GM23338 (cell line): ENCODE data around the gene FRZB. TPM values are rescaled to one million over a fixed set of nuclear protein-coding genes. Genes with fewer than 3 reads are reported as not detected.
A peak's percentile ranks its signal among the peaks of the same experiment; 100 is the strongest.

Experiments used
- ATAC-seq: fragments of 200-7000 bp; cut with Tn5 transposase; 3 replicates; pipeline ENCODE4 v1.9.1; 2020
- DNase-seq: peaks from one replicate; pipeline ENCODE4 v3.0.0-alpha.2; 2015; ENCODE audit warnings: low spot score
- H2AFZ ChIP-seq: fragments of 200-600 bp; sonication (generic); 2 replicates; pipeline ENCODE4 v1.8.0; 2016; ENCODE audit warnings: antibody characterized with exemption, mild to moderate bottlenecking, moderate library complexity
- H3F3A ChIP-seq: fragments of 200-600 bp; sonication (generic); replicated peaks from 2 replicates; pipeline ENCODE4 v1.8.0; 2017; ENCODE audit warnings: antibody characterized with exemption, mixed run types, low read depth
- H3K27ac ChIP-seq: fragments of 200-600 bp; sonication (generic); 2 replicates; pipeline ENCODE4 v1.6.1; 2016; ENCODE audit warnings: low read depth
- H3K27me3 ChIP-seq: fragments of 200-600 bp; sonication (generic); 2 replicates; pipeline ENCODE4 v1.8.0; 2016; ENCODE audit warnings: mild to moderate bottlenecking, mixed run types, moderate library complexity; ENCODE audit not compliant: insufficient read depth
- H3K36me3 ChIP-seq: fragments of 200-600 bp; sonication (generic); 2 replicates; pipeline ENCODE4 v1.8.0; 2016; ENCODE audit warnings: mild to moderate bottlenecking; ENCODE audit not compliant: insufficient read depth
- H3K4me1 ChIP-seq: fragments of 200-600 bp; sonication (generic); 2 replicates; pipeline ENCODE4 v1.8.0; 2016; ENCODE audit warnings: mild to moderate bottlenecking, moderate library complexity; ENCODE audit not compliant: insufficient read depth
- H3K4me2 ChIP-seq: fragments of 200-600 bp; sonication (generic); 2 replicates; pipeline ENCODE4 v1.7.1; 2017; ENCODE audit warnings: mixed run types
- H3K4me3 ChIP-seq: fragments of 200-600 bp; sonication (generic); 2 replicates; pipeline ENCODE4 v1.6.1; 2016; ENCODE audit warnings: mixed run types
- H3K79me2 ChIP-seq: fragments of 200-600 bp; sonication (generic); replicated peaks from 2 replicates; pipeline ENCODE4 v1.8.0; 2017; ENCODE audit warnings: mild to moderate bottlenecking; ENCODE audit not compliant: insufficient read depth
- H3K9me2 ChIP-seq: fragments of 200-600 bp; sonication (generic); 2 replicates; pipeline ENCODE4 v1.8.0; 2017; ENCODE audit not compliant: insufficient read depth
- H4K20me1 ChIP-seq: fragments of 200-600 bp; sonication (generic); replicated peaks from 2 replicates; pipeline ENCODE4 v1.8.0; 2017; ENCODE audit warnings: mild to moderate bottlenecking; ENCODE audit not compliant: insufficient read depth
- H3K27ac Mint-ChIP-seq: 2 replicates; pipeline ENCODE4 v1.8.0; 2020; ENCODE audit warnings: inconsistent platforms, mild to moderate bottlenecking, moderate library complexity, mixed read lengths
- H3K27me3 Mint-ChIP-seq: 3 replicates; pipeline ENCODE4 v1.8.0; 2022; ENCODE audit warnings: low read depth, mild to moderate bottlenecking, moderate library complexity, mixed read lengths, inconsistent platforms; ENCODE audit not compliant: insufficient read depth, poor library complexity
- H3K36me3 Mint-ChIP-seq: 3 replicates; pipeline ENCODE4 v1.8.0; 2021; ENCODE audit warnings: low read depth, mild to moderate bottlenecking, inconsistent platforms, moderate library complexity, mixed read lengths
- H3K4me1 Mint-ChIP-seq: 3 replicates; pipeline ENCODE4 v1.8.0; 2020; ENCODE audit warnings: mild to moderate bottlenecking, inconsistent platforms, mixed read lengths
- H3K4me3 Mint-ChIP-seq: 3 replicates; pipeline ENCODE4 v1.8.0; 2021; ENCODE audit warnings: moderate library complexity, mild to moderate bottlenecking, inconsistent platforms, mixed read lengths
- H3K9me3 Mint-ChIP-seq: 3 replicates; pipeline ENCODE4 v1.8.0; 2020; ENCODE audit warnings: moderate library complexity, mild to moderate bottlenecking, inconsistent platforms, mixed read lengths
- CREB1 ChIP-seq: fragments of 250-450 bp; sonication (Bioruptor Pico); IDR thresholded peaks from 2 replicates; pipeline ENCODE4 v1.5.0; 2020; ENCODE audit warnings: low read depth, mild to moderate bottlenecking, moderate library complexity
- CTCF ChIP-seq, 2 experiments: fragments of 200-600 bp in 1 of 2; sonication (generic) in 1 of 2; conservative IDR thresholded peaks; 2 replicates each; pipeline versions ENCODE4 v1.5.1 to v1.6.1; 2016 to 2017; ENCODE audit warnings: antibody characterized with exemption in 2 of 2, low read depth in 2 of 2, mild to moderate bottlenecking in 2 of 2, moderate library complexity in 1 of 2
- EZH2 ChIP-seq: fragments of 200-600 bp; sonication (generic); IDR thresholded peaks from one replicate; pipeline ENCODE4 v1.8.0; 2017; ENCODE audit warnings: antibody characterized with exemption, mild to moderate bottlenecking, low read depth; ENCODE audit not compliant: unreplicated experiment
- EZH2phosphoT487 ChIP-seq: fragments of 200-600 bp; sonication (generic); IDR thresholded peaks from one replicate; pipeline ENCODE4 v1.8.1; 2018; ENCODE audit warnings: antibody characterized with exemption; ENCODE audit not compliant: unreplicated experiment
- JUNB ChIP-seq: IDR thresholded peaks from one replicate; pipeline ENCODE4 v1.6.1; 2016; ENCODE audit warnings: antibody characterized with exemption; ENCODE audit not compliant: unreplicated experiment
- POLR2AphosphoS5 ChIP-seq: IDR thresholded peaks from 2 replicates; pipeline ENCODE4 v1.6.1; 2016; ENCODE audit warnings: antibody characterized with exemption, low read depth
- REST ChIP-seq: IDR thresholded peaks from one replicate; pipeline ENCODE4 v1.6.1; 2018; ENCODE audit warnings: antibody characterized with exemption; ENCODE audit not compliant: unreplicated experiment
- STAT1 ChIP-seq: IDR thresholded peaks from one replicate; pipeline ENCODE4 v1.6.1; 2016; ENCODE audit warnings: antibody characterized with exemption; ENCODE audit not compliant: unreplicated experiment
- ZNF114 ChIP-seq: fragments of 250-450 bp; sonication (Bioruptor Pico); IDR thresholded peaks from 2 replicates; pipeline ENCODE4 v1.5.0; 2020; ENCODE audit warnings: mild to moderate bottlenecking, moderate library complexity
- ZNF331 ChIP-seq: fragments of 250-450 bp; sonication (Bioruptor Pico); IDR thresholded peaks from 2 replicates; pipeline ENCODE4 v1.5.0; 2020; ENCODE audit warnings: low read depth, mild to moderate bottlenecking, moderate library complexity
- ZNF462 ChIP-seq: fragments of 250-450 bp; sonication (Bioruptor Pico); IDR thresholded peaks from 2 replicates; pipeline ENCODE4 v1.5.0; 2020; ENCODE audit warnings: mild to moderate bottlenecking, moderate library complexity
- polyA plus RNA-seq: library from polyadenylated mRNA; unstranded; fragments of >200 nt; fragmentation: Nextera tagmentation; extraction: Ambion mirVana; gene quantifications from 2 replicates; pipeline ENCODE4 v1.2.1, GENCODE V29; 2016
- total RNA-seq: library from RNA; depleted of rRNA; stranded (reverse); fragments of >200 nt; shearing (Covaris generic); gene quantifications from 2 replicates; pipeline ENCODE4 v1.2.3, GENCODE V29; 2014

Gene FRZB
- total and polyA plus RNA-seq, 2 experiments from 2014 or later = 0.52 to 1.2 TPM

GRCh38 chr2:182914852-182915251 is 48.4 kb upstream of the FRZB start:
- Histone ChIP-seq H3K79me2 (no peaks in the 10 kb centered on the region), H4K20me1 (no peaks in the 10 kb centered on the region), H3K27ac (peak overlapping the region; percentile 42; the same call in 1 of the 2 replicates), H3F3A (no peaks in the 10 kb centered on the region), H3K36me3 (peaks cover 9% of the 10 kb centered on the region; the same call in 1 of the 2 replicates), H3K4me1 (peaks cover 8% of the 10 kb centered on the region; the same call in 1 of the 2 replicates), H3K4me2 (no peak overlapping the region), H2AFZ (no peak overlapping the region), H3K27me3 (no peaks in the 10 kb centered on the region), H3K4me3 (no peak overlapping the region), H3K9me2 (no peaks in the 10 kb centered on the region)
- Mint-ChIP-seq H3K4me1 (peaks cover 14% of the 10 kb centered on the region), H3K4me3 (no peak overlapping the region), H3K27ac (no peak overlapping the region), H3K9me3 (no peaks in the 10 kb centered on the region), H3K27me3 (peaks cover under 1% of the 10 kb centered on the region), H3K36me3 (peaks cover 13% of the 10 kb centered on the region; the same call in 1 of the 3 replicates)
- TF ChIP-seq CREB1 = no peak
- no peak for TF ChIP-seq EZH2
- TF ChIP-seq STAT1 = no peak
- TF ChIP-seq JUNB = no peak
- no peak for TF ChIP-seq EZH2phosphoT487
- ATAC-seq (no peak), DNase-seq (no peak)

GRCh38 chr2:182913064-182913463 is 46.6 kb upstream of the FRZB start:
- no peaks in the 10 kb centered on the region for H3K27me3 ChIP-seq
- H3F3A ChIP-seq = no peaks in the 10 kb centered on the region; the same call in 1 of the 2 replicates
- peaks cover 7% of the 10 kb centered on the region for H3K4me1 Mint-ChIP-seq
- peaks cover 13% of the 10 kb centered on the region; the same call in 1 of the 3 replicates for H3K36me3 Mint-ChIP-seq
- no peaks in the 10 kb centered on the region for H3K79me2 ChIP-seq
- H3K9me3 Mint-ChIP-seq = no peaks in the 10 kb centered on the region
- ATAC-seq (no peak), DNase-seq (no peak)
- H3K27ac ChIP-seq = no peak overlapping the region
- H4K20me1 ChIP-seq = no peaks in the 10 kb centered on the region
- no peak overlapping the region for H2AFZ ChIP-seq
- peaks cover 2% of the 10 kb centered on the region for H3K27me3 Mint-ChIP-seq
- H3K9me2 ChIP-seq = no peaks in the 10 kb centered on the region
- H3K4me3 Mint-ChIP-seq = no peak overlapping the region
- H3K4me2 ChIP-seq = no peak overlapping the region
- peaks cover 9% of the 10 kb centered on the region; the same call in 1 of the 2 replicates for H3K36me3 ChIP-seq
- peaks cover 10% of the 10 kb centered on the region for H3K4me1 ChIP-seq
- H3K27ac Mint-ChIP-seq = no peak overlapping the region
- H3K4me3 ChIP-seq = no peak overlapping the region
- TF ChIP-seq POLR2AphosphoS5 (no peak), ZNF462 (CRISPR knock-in tag) (no peak), STAT1 (no peak), JUNB (no peak), EZH2 (no peak), ZNF114 (CRISPR knock-in tag) (no peak), REST (no peak), CTCF (conservative IDR thresholded peaks at IDR 0.05; ENCODE audit: low read depth in 2 of 2) (no peak), ZNF331 (CRISPR knock-in tag) (no peak)
